HCT116 (cell line): ENCODE data around the gene ELF2.

Experiments used
- POLR2A ChIP-seq: IDR thresholded peaks from 2 replicates; pipeline ENCODE4 v1.7.0; 2011; ENCODE audit warnings: borderline replicate concordance; ENCODE audit not compliant: insufficient read depth, insufficient read length; ENCODE audit errors: extremely low read depth
- TF ChIP-seq, protein P1 (sequence below), 3 experiments: fragments of 200-600 bp in 1 of 3; sonication (generic) in 1 of 3; IDR thresholded peaks in 2 of 3; conservative IDR thresholded peaks in 1 of 3; 2 replicates each; pipeline ENCODE4 v1.5.1; 2012 to 2017; ENCODE audit warnings: low read depth in 2 of 3, low read length in 2 of 3, antibody characterized with exemption in 1 of 3, borderline replicate concordance in 1 of 3, control low read depth in 1 of 3, mild to moderate bottlenecking in 1 of 3, mixed read lengths in 1 of 3, mixed run types in 1 of 3, moderate library complexity in 1 of 3; ENCODE audit not compliant: insufficient read depth in 1 of 3
- TF ChIP-seq, protein P2 (sequence below): IDR thresholded peaks from 2 replicates; pipeline ENCODE4 v1.6.1; 2012

DNA sequence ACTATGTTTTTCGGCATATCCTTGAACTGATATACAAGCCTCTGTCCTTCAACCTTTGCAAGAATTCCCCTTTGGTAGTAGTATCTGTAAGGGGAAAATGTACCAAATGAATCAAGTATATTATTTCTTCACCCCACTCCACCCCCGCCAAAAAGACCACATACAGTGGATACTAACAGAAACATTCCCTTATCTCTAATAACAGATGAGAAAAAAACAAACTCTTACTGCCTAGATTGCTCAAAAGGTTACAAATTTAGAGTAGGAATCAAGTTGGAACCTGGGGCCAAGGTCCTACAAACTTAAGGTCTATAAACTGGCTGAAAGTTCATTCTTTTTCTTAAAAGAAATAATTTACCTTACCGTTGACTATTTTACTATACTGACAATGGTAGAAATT is 116.4 kb downstream of the ELF2 start:
- TF ChIP-seq, protein P1, sequence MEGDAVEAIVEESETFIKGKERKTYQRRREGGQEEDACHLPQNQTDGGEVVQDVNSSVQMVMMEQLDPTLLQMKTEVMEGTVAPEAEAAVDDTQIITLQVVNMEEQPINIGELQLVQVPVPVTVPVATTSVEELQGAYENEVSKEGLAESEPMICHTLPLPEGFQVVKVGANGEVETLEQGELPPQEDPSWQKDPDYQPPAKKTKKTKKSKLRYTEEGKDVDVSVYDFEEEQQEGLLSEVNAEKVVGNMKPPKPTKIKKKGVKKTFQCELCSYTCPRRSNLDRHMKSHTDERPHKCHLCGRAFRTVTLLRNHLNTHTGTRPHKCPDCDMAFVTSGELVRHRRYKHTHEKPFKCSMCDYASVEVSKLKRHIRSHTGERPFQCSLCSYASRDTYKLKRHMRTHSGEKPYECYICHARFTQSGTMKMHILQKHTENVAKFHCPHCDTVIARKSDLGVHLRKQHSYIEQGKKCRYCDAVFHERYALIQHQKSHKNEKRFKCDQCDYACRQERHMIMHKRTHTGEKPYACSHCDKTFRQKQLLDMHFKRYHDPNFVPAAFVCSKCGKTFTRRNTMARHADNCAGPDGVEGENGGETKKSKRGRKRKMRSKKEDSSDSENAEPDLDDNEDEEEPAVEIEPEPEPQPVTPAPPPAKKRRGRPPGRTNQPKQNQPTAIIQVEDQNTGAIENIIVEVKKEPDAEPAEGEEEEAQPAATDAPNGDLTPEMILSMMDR (IDR thresholded peaks at IDR 0.05 in 2 of 3, conservative IDR thresholded peaks at IDR 0.05 in 1 of 3; ENCODE audit: borderline replicate concordance in 1 of 3, insufficient read depth in 1 of 3, low read depth in 2 of 3, low read length in 2 of 3): no peak
- TF ChIP-seq, protein P2, sequence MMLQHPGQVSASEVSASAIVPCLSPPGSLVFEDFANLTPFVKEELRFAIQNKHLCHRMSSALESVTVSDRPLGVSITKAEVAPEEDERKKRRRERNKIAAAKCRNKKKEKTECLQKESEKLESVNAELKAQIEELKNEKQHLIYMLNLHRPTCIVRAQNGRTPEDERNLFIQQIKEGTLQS: no peak
- TF ChIP-seq POLR2A: no peak
